HG03342 (cell line): Measurements from ENCODE around the gene CALML4.
"Not testable (repeated sequence)": the region's sequence is repeated elsewhere in the genome, so short reads cannot be mapped to it uniquely, and the experiment has no call there.

Experiments used
- ATAC-seq: cut with Tn5 transposase; IDR thresholded peaks from one replicate; pipeline ENCODE4 v1.9.1; 2021; ENCODE audit warnings: mild to moderate bottlenecking, moderate library complexity; ENCODE audit not compliant: unreplicated experiment

Gene CALML4

DNA sequence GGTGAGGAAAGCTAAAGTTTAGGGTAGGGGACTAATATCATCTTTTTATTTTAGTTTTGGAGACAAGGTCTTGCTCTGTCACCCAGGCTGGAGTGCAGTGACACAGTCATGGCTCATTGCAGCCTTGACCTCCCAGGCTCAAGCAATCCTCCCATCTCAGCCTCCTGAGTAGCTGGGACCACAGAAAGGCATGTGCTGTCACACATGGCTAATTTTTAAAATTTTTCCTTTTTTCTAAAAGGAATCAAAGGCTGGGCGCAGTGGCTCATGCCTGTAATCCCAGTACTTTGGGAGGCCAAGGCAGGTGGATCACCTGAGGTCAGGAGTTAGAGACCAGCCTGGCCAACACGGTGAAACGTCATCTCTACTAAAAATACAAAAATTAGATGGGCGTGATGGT, 20.3 kb upstream of the CALML4 start:
- not testable (repeated sequence) for ATAC-seq

DNA sequence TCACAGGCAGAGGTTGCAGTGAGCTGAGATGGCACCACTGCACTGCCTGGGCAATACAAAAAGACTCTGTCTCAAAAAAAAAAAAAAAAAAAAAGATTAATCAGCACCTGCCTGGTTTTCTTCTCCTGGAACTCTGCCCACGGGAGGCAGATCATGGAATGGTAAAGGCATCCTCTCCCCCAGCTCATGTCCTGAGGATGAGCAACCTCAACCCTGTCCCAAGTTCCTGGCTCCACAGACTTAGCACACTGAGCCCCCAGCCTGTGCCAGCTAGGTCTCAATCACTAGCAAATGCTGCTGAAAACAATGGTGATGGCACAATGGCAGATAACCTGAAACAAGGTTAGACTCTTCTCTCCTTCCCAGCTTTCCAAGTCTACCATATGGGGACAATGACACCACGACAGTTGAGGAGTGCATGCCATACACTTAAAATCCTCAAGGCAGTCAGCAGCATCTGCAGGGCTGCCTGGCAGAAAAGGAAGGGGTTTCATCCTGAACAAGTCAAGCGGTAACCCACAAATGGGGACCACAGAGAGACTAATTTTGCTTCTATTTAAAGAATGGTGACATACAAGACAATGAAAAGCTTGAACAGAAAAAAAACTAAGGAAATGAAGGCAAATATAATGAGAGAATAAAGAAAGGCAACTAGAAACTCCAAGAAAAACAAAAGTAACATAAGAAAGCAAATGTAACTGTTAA, 19.6 kb upstream of the CALML4 start:
- ATAC-seq, result no peak

DNA sequence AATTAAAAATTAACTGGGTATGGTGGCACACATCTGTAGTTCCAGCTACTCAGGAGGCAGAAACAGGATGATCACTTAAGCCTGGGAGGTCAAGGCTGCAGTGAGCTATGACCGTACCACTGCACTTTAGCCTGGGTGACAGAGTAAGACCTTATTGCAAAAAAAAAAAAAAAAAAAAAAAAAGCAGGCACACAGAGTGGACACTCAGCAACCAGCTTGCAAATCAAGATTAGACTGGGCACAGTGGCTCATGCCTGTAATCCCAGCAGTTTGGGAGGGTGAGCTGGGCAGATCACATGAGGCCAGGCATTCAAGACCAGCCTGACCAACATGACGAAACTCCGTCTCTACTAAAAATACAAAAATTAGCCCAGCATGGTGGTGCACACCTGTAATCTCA, 19.0 kb upstream of the CALML4 start:
- ATAC-seq, result no peak

DNA sequence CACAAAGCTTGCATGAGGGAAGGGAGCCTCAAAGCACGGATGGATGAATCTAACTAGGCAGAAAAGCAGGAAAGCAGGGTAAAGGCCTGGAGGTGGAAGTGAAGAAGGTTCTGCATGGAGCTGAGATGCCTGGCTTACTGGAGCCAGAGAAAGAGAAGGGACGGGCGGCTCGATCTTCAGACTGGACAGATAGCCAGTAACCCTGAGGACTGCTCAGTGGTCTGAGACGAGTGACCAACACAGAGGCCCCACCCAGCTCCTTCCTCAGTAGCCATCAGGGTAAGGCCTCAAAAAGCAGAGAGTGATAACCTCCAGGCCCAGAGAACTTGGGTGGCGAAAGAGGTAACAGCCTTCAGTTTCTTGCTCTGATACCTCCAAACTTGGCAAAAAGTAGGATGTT, 18.0 kb upstream of the CALML4 start:
- no peak for ATAC-seq

DNA sequence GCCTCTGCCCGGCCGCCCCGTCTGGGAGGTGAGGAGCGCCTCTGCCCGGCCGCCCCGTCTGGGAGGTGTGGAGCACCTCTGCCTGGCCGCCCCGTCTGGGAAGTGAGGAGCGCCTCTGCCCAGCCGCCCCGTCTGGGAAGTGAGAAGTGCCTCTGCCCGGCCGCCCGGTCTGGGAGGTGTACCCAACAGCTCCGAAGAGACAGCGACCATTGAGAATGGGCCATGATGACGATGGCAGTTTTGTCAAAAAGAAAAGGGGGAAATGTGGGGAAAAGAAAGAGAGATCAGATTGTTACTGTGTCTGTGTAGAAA, 17.3 kb upstream of the CALML4 start:
- not testable (repeated sequence) for ATAC-seq

DNA sequence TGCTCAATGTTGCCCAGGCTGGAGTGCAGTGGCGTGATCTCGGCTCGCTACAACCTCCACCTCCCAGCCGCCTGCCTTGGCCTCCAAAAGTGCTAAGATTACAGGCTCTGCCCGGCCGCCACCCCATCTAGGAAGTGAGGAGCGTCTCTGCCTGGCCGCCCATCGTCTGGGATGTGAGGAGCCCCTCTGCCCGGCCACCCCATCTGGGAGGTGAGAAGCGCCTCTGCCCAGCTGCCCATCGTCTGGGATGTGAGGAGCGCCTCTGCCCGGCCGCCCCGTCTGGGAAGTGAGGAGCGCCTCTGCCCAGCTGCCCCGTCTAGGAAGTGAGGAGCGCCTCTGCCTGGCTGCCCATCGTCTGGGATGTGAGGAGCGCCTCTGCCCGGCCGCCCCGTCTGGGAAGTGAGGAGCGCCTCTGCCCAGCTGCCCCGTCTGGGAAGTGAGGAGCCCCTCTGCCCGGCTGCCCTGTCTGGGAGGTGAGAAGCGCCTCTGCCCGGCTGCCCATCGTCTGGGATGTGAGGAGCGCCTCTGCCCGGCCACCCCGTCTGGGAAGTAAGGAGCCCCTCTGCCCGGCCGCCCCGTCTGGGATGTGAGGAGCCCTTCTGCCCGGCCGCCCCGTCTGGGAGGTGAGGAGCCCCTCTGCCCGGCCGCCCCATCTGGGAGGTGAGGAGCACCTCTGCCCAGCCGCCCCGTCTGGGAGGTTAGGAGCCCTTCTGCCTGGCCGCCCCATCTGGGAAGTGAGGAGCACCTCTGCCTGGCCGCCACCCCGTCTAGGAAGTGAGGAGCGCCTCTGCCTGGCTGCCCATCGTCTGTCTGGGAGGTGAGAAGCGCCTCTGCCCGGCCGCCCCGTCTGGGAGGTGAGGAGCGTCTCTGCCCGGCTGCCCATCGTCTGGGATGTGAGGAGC, 16.6 kb upstream of the CALML4 start:
- ATAC-seq, result not testable (repeated sequence)

DNA sequence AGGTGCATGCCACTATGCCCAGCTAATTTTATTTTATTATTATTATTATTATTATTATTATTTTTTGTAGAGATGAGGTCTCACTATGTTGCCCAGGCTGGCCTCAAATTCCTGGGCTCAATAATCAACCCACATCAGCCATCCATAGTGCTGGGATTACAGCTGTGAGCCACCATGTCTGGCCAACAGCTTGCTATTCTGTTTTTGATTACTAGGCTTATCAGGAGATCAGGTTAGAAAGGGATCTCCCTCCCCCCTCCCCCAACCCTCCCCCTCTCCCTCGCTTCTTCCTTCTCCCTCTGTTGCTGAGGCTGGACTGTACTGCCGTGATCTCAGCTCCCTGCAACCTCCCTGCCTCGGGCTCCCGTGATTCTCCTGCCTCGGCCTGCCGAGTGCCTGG, 15.8 kb upstream of the CALML4 start:
- no peak for ATAC-seq

DNA sequence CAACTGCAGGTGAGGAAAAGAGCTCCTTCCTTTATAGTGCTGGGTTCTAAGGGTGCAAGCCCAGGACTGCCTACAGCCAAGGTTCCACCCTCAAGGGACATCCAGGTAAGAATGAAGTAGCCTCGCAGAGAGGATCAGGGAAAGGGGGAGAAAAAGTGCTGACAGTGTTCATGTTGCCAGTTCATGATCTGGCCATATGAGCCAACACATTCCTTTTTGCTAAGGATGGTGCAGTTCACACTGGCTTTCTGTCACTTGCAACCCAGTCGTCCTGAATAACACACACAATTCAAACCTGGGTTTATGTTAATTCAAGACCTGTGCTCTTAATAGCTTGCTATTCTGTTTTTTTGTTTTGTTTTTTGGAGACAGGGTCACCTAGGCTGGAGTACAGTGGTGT, 15.4 kb upstream of the CALML4 start:
- ATAC-seq, result no peak

DNA sequence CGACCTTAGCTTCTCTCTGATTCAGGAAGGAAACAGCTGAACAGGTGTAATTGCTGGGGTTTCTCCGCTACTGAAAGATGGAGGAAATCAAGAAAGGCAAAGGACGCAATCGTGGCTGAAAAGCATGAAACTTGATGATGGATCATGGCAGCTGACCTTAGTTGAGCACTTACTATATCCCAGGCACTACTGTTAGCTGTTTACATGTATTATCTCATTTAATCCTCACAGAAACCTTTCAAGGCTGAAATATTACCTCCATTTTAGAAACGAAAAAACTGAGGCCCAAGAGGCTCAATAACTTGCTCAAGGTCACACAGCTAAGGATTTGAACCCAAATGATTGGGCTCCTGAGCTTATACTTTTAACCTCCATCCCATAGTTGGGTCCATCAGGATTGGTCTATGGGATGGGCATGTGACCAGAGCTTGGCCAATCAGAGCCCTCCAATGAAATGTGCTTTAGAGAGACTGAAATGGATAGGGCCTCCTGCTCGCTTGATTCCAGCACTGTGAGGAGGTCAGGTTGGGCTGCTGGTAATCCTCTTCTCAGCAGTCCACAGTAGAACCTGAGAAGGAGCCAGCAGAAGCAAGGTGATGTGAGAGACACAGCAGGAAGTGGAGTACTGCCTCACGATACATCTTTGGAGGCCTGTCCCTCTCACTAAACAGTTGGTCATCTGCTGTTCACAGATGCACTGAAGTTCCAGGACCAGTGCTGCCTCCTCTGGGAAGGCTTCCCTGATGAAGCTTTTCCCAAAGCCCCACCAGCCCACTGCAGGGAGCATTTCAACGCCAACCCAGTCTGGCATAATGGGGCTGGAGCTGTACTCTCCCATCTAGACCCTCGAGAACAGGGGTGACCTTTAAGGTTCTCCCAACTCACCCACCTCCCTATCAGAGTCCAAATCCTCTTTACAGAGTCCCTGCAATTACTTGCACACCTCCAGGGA, 14.0 kb upstream of the CALML4 start:
- ATAC-seq, result no peak

DNA sequence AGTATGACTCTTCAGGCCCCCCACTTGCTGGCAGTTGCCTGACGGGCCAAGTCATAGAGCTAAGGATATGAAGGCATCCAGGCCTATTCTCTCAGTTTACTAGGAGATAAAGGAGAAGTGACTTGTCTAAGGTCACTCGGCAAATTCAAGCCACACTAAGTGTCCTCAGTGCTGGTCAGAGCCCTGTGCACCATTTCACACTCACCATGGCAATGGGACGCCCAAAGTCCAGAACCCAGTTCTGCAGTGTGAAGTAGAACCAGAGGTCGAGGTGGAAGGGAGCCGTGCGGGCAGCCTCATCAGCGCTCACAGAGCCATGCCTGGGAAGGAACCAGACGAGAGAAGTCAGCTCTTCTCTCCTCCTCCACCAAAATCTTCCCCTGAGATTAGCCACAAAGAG, 13.2 kb upstream of the CALML4 start:
- ATAC-seq, result no peak

DNA sequence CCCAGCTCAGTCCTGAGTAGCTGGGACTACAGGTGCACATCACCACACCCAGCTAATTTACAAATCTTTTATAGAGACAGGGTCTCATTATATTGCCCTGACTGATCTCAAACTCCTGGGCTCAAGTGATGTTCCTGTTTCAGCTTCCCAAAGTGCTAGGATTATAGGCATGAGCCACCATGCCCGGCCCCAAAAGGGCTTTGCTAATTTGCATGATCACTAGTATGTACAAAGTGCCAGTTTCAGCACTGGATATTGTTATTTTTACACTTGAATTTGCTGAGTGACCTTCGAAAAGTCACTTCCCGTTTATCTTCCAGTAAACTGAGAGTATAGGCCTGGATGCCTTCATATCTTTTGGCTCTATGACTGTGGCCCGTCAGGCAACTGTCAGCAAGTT, 12.2 kb upstream of the CALML4 start:
- no peak for ATAC-seq

DNA sequence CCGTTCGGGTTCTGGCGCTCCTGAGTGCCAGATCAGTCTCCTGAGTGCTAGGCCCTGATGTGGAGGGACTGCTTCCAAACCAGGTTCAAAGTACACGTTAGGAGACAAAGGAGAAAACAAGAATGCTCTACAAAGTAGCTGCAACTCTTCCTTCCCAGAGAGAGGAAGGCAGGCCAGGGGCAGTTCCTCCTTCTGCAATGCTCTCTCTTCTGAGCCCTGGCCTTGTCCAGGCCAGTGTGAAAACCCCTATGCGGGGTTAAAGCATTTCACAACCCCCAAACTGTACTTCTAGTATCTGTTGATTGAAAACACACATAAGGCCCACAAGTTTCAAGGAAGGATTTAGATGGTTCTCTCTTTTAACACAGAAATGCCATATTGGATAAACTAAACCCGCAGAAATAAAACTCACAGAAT, 9.7 kb upstream of the CALML4 start:
- no peak for ATAC-seq

DNA sequence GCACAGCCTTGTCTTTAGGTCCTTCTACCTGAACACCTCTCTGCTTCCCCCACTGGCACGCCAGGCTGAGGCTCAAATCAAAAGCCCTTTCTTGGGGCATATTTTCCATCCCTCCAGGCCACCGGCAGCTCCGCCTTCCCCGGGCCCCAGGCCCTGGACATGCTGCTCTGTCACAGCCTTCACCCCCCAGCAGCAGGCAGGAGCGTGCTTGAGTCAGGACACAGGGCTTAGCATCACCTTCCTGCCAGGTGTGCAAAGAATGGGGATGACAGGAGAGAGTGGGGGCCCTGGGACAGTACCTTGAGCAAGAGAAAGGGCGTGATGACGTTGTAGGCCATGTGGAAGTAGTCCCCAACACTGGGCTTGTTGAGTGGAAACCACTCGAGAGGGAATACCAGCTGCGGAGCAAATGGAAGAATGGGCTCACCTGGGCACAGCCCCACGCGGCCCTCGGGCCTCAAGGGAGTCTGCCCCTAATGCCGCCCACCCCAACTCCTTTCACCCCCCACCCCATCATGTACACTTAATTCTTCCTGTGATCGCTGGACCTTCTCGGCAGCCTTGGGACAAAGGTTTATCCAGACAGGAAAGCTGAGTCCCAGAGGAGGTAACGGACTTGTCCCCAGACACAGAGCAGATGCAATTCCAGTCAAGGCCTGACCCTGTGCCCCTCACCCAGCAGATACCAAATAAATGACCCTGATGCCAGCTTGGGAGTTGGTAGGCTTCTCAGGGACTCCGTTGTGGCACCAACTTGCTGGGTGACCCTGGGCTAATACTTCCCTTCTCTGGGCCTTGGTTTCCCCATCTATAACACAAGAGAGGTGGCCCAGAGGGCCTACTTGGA, 9.1 kb upstream of the CALML4 start:
- no peak for ATAC-seq

DNA sequence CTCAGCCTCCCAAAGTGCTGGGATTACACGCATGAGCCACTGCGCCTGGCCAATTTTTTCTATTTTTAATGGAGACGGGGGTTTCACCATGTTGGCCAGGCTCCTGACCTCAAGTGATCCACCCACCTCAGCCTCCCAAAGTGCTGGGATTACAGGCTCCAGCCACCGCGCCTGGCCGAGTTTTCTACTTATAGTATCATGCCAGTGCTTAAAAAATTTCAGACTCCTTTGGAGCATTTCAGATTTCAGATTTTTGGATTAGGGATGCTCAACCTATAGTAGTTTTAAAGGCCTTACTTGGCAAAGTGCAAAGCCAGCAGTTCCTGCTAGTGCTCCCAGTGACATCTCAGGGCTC, 8.3 kb upstream of the CALML4 start:
- not testable (repeated sequence) for ATAC-seq

DNA sequence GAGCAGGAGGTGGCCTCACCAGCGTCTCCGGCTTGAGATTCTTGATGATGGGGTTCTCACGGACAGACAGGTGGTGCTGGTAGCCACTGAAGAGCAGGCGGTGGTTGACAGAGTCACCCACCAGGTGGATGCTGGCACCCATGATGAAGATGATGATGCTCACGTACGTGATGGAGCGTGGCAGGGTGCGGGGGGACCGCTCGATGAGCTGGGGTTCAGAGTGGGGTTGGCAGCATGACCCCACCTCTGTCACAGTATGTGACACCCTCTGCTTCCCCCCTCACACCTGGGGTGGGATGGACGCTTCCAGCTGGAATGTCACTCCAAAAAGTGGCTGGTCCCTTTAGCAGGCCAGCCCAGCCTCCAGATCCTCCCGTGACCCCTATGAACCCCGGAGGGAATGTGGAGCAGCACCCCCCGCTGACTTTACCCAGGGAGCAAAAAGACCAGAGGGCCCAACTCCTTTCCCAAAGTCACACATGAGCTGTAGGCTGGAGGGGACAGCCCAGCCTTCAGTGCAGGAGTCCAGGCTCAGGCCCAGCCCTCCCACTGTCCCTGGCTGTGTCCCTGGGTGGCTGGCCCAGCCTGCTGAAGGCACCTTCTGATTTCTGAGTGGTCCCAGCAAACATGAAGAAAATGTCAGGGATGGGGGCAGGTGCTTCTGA, 6.7 kb upstream of the CALML4 start:
- ATAC-seq, result no peak

DNA sequence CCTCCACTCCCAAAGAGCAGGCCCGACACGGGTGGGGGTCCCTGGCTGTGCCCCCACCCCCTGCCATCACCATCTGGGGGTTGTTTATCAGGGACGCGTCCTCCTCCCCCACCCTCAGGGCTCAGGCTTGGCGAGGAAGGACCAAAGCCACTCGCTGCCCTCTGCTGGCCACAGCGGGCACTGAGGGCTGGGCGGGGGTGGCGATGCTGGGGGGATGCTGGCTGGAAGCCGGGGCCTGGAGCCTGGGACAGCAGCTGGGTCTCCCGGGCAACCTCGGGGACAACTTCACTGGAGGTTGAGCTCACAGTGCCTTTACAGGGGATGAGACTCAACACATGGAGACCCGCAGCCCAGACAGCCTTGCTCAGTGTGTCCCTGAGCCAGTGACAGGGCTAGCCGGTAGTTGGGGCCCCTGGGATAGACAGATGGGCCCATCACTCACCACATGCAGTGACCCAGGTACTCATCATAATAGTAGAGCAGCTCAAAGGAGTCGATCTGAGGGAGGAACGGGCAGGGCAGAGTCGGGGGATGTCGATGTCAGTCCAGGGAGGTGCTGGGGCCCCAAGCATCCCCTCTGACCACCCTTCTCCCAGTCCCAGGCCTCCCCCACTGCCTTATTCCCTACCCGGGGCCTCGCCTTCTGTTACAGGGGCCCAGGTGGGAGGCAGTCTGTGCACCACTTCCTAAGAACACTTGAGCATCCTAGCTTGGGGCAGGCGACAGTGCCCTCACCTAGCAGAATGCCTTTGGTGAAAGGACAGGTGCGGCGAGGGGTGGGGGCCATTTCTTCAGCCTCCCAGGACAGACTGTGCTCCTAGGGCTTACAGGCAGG, 5.9 kb upstream of the CALML4 start:
- ATAC-seq, result no peak

DNA sequence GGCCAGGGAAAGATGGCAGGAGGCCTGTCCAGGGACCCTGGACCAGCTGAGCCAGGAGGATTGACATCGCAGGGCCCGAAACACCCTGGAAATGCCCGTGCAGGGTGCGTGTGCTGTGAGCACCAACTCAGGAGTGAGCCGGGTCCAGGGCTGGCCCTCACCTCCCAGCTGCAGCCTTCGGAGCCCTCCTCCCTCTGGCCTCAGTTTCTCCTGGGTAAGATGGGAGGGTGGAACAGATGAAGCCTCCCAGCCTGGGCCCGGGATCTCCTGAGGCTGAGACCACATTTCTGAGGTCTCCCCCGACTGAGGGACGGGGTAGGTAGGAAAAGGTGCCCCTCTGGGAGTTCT, 5.3 kb upstream of the CALML4 start:
- no peak for ATAC-seq

DNA sequence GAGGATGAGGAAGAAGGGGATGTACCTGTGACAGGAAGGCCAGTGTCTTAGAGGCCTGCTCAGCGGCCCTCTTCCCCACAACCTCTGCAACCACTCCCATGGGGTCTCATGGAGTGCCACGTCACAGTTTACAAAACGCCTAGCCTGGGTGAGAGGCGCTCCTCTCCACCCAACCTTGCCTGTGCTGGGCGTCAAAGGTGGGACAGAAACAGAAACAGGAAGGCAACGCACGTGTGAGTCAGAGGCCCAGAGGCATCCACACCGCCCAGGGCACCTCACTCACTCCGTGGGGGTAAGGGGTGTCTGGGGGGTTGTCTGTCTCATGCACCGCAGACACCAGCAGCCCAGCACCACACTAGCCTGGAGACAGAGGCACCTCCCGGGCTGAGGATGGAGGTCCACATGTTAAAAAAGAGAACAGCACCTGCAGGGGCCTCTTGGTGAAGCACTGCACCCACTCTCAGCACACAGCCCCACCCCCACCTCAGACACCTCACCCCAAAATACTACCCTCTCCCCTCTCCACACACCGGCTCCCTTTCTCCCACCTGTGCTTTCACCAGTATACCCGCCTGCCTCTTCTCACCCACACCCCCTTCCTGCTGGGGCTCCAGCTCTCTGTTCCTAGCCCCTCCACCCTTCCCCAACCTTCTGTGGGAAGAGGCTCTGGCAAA, 4.7 kb upstream of the CALML4 start:
- ATAC-seq, result peak; percentile 54

DNA sequence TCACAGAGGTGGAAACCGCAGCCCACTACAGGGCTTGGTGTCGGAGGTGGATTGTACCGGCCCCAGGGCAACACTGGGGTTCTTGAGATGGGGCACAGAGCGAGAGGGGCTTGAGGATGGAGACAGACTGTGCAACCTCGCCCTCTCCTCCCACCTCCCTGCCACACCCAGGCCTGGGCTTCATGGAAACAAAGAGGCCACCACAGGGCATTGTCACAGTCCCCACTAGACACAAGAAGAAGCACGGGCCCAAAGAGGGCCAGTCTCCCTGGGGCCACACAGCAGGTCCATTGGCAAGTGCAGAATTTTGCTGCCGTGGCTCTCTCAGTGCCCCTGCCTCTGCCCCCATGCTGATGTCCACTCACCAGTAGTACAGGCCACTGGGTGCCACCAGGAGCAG, 4.1 kb upstream of the CALML4 start:
- no peak for ATAC-seq
